Activated T-cell treated with anti-CD3 and anti-CD28 coated beads, Interleukin-2, amount 50 U/mL, for 24 hours (primary cell): ENCODE data around the gene TEX264.
"Not testable (repeated sequence)": the region's sequence is repeated elsewhere in the genome, so short reads cannot be mapped to it uniquely, and the experiment has no call there.

Experiments used
- DNase-seq: peaks from one replicate; pipeline ENCODE4 v3.0.0-alpha.2; 2020
- H3K27ac Mint-ChIP-seq: 2 replicates; pipeline ENCODE4 v1.8.0; 2020; ENCODE audit warnings: mild to moderate bottlenecking, mixed read lengths
- H3K27me3 Mint-ChIP-seq: 2 replicates; pipeline ENCODE4 v1.8.0; 2020; ENCODE audit warnings: mixed read lengths
- H3K36me3 Mint-ChIP-seq: 2 replicates; pipeline ENCODE4 v1.8.0; 2020; ENCODE audit warnings: low read depth, mixed read lengths
- H3K4me1 Mint-ChIP-seq: 2 replicates; pipeline ENCODE4 v1.8.0; 2020; ENCODE audit warnings: low read depth, mixed read lengths
- H3K4me3 Mint-ChIP-seq: 2 replicates; pipeline ENCODE4 v1.8.0; 2020; ENCODE audit warnings: mild to moderate bottlenecking, moderate library complexity, mixed read lengths
- H3K9me3 Mint-ChIP-seq: 2 replicates; pipeline ENCODE4 v1.8.0; 2020; ENCODE audit warnings: mixed read lengths

TEX264 gene

GRCh38 chr3:51670823-51671733 is at the start of gene TEX264:
Gene TEX264, plus strand, starts transcription at chr3:51671252. Its CDS starts 3,053 bp downstream, at chr3:51674305.
- peak within 1 kb of the TSS; percentile 87 for H3K4me3 Mint-ChIP-seq
- H3K36me3 Mint-ChIP-seq = peaks cover 31% of the 10 kb centered on the region
- H3K9me3 Mint-ChIP-seq = no peaks in the 10 kb centered on the region
- H3K4me1 Mint-ChIP-seq = peaks cover 65% of the 10 kb centered on the region
- no peaks in the 10 kb centered on the region for H3K27me3 Mint-ChIP-seq
- peak within 1 kb of the TSS; percentile 93 for H3K27ac Mint-ChIP-seq
- DNase-seq = peak; percentile 92

DNA sequence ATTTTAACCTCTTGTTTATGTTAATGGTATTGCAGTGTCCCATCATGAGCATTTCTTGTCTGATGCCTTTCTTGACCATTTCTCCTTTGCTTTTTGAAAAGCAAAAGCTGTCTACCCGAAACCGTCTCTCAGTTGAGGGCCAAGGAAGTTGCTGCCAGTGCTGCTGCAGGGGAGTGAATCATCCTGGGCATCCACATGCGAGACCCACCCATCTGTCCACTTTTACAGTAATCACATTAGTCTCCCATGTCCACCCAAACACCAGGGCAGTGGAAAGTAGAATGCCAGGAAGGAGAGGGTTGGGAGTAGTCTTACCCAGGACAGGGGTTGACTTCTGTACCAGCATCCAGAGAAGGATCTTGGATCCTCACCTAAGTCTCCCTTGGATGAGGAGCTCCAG is 48.6 kb upstream of the TEX264 start:
- Mint-ChIP-seq H3K27ac (peak overlapping the region; percentile 3), H3K27me3 (no peaks in the 10 kb centered on the region), H3K4me3 (no peak overlapping the region), H3K36me3 (peaks cover 21% of the 10 kb centered on the region), H3K4me1 (peaks cover 21% of the 10 kb centered on the region), H3K9me3 (no peaks in the 10 kb centered on the region)
- no peak for DNase-seq

DNA sequence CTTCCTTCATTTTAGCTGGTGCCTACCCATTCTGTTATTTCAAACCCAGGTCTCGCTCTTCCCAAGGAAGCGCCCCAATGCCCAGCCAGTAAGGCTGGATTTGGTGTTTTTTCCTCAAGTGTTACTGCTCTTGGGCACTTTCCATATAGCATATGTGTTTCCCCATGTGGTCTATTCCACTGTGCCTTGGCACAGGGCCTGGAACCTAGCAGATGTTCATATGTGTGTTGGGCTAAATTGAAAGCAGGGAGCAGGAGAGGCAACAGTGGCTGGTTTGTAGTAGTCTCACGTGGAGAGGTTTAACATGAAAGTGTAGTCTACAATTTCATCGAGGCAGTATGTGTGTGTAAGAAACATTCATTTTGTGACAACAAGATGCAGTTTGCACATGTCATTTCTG is 48.2 kb upstream of the TEX264 start:
- H3K27ac Mint-ChIP-seq = no peak overlapping the region
- peaks cover 25% of the 10 kb centered on the region for H3K36me3 Mint-ChIP-seq
- H3K4me1 Mint-ChIP-seq = peaks cover 21% of the 10 kb centered on the region
- no peak overlapping the region for H3K4me3 Mint-ChIP-seq
- H3K27me3 Mint-ChIP-seq = no peaks in the 10 kb centered on the region
- DNase-seq = no peak
- H3K9me3 Mint-ChIP-seq = no peaks in the 10 kb centered on the region

DNA sequence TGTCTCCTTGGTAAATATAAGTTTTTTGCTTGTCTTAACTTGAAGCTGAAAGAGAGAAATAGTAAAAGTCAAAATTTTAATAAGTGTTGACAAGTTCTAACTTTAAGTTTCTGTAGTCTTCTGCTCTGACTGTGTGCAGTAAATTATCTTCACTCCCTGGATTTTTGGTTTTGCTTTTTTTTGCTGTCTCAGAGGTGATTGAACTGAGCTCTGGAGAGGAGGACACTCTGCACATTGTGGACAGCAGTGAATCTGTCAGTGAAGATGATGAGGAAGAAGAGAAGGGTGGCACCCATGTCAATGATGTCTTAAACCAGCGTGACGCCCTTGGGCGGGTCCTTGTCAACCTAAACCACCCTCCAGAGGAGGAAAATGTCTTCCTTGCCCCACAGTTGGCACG is 40.5 kb upstream of the TEX264 start:
- Mint-ChIP-seq H3K4me1 (no peaks in the 10 kb centered on the region), H3K4me3 (no peak overlapping the region), H3K27me3 (no peaks in the 10 kb centered on the region), H3K27ac (no peak overlapping the region), H3K9me3 (no peaks in the 10 kb centered on the region), H3K36me3 (peaks cover 75% of the 10 kb centered on the region)
- DNase-seq = no peak

GRCh38 chr3:51637144-51637940 is 33.7 kb upstream of the TEX264 start:
- no peak overlapping the region for H3K27ac Mint-ChIP-seq
- no peaks in the 10 kb centered on the region for H3K27me3 Mint-ChIP-seq
- DNase-seq = no peak
- H3K4me1 Mint-ChIP-seq = no peaks in the 10 kb centered on the region
- H3K4me3 Mint-ChIP-seq = no peak overlapping the region
- H3K9me3 Mint-ChIP-seq = no peaks in the 10 kb centered on the region
- H3K36me3 Mint-ChIP-seq = peaks cover 96% of the 10 kb centered on the region

DNA sequence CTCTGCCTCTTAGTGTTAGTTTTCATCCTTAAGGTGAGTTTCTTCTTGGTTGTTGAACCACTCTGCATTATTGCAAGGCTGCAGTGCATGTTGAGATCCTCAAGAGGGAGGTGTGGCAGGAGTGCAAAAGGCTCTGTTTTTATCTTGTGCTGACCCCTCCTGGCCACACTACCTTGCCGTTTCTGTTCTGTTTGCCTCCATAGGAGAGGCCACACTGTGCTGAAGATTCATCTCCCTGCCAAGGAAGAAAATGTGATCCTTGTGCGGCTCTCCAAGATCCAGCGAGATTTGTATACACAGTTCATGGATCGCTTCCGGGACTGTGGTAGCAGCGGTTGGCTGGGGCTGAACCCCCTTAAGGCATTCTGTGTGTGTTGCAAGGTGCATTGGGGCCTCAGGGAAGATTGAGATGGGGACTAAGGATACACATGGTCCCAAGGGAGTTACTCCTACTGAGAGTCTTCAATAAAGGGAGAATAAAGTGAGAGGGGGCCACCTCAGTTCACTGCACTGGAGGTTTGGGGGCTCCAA is 33.0 kb upstream of the TEX264 start:
- DNase-seq = no peak
- Mint-ChIP-seq H3K4me3 (no peak overlapping the region), H3K9me3 (no peaks in the 10 kb centered on the region), H3K27me3 (no peaks in the 10 kb centered on the region), H3K4me1 (no peaks in the 10 kb centered on the region), H3K36me3 (peaks cover 97% of the 10 kb centered on the region), H3K27ac (no peak overlapping the region)

GRCh38 chr3:51642462-51642861 is 28.6 kb upstream of the TEX264 start:
- Mint-ChIP-seq H3K9me3 (no peaks in the 10 kb centered on the region), H3K36me3 (peaks cover 100% of the 10 kb centered on the region)

DNA sequence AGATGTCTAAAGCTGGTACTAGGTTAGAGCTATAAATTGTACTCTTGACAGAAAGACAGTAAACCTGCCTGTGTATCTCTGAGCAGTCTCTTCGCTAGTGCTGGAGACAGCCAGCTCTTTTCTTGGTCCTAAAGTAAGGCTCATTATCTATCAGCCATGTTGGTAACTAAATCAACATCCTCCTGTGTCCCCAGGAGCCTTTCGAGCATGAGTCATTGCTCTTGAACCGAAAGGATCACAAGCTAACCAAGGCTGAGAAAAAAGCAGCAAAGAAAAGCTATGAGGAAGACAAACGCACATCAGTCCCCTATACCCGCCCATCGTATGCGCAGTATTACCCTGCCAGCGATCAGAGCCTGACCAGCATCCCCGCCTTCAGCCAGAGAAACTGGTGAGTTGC is 25.0 kb upstream of the TEX264 start:
- no peaks in the 10 kb centered on the region for H3K27me3 Mint-ChIP-seq

More at GRCh38 chr3:51642462-51642861, 28.6 kb upstream of the TEX264 start:
- DNase-seq = no peak
- Mint-ChIP-seq H3K27ac (no peak overlapping the region), H3K4me3 (no peak overlapping the region), H3K4me1 (no peaks in the 10 kb centered on the region), H3K27me3 (no peaks in the 10 kb centered on the region)

DNA sequence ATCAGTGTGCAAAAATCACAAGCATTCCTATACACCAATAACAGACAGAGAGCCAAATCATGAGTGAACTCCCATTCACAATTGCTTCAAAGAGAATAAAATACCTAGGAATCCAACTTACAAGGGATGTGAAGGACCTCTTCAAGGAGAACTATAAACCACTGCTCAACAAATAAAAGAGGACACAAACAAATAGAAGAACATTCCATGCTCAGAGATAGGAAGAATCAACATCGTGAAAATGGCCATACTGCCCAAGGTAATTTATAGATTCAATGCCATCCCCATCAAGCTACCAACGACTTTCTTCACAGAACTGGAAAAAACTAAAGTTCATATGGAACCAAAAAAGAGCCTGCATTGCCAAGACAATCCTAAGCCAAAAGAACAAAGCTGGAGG is 18.9 kb upstream of the TEX264 start:
- H3K4me1 Mint-ChIP-seq, H3K27me3 Mint-ChIP-seq, H3K4me3 Mint-ChIP-seq, H3K27ac Mint-ChIP-seq, H3K9me3 Mint-ChIP-seq, DNase-seq: not testable (repeated sequence)
- peaks cover 88% of the 10 kb centered on the region for H3K36me3 Mint-ChIP-seq

More for the DNA sequence above, 25.0 kb upstream of the TEX264 start:
- H3K4me3 Mint-ChIP-seq = no peak overlapping the region
- no peak overlapping the region for H3K27ac Mint-ChIP-seq
- no peaks in the 10 kb centered on the region for H3K9me3 Mint-ChIP-seq
- H3K4me1 Mint-ChIP-seq = no peaks in the 10 kb centered on the region
- no peak for DNase-seq
- H3K36me3 Mint-ChIP-seq = peaks cover 100% of the 10 kb centered on the region

- not testable (repeated sequence) for H3K9me3 Mint-ChIP-seq, H3K27ac Mint-ChIP-seq, DNase-seq, H3K4me3 Mint-ChIP-seq, H3K4me1 Mint-ChIP-seq, H3K27me3 Mint-ChIP-seq
- peaks cover 88% of the 10 kb centered on the region for H3K36me3 Mint-ChIP-seq
Observed at GRCh38 chr3:51653409-51653808, 17.6 kb upstream of the TEX264 start.

- no peaks in the 10 kb centered on the region for H3K4me1 Mint-ChIP-seq
- H3K27ac Mint-ChIP-seq = no peak overlapping the region
- no peak overlapping the region for H3K4me3 Mint-ChIP-seq
- DNase-seq = no peak
- H3K27me3 Mint-ChIP-seq = no peaks in the 10 kb centered on the region
- peaks cover 84% of the 10 kb centered on the region for H3K36me3 Mint-ChIP-seq
- no peaks in the 10 kb centered on the region for H3K9me3 Mint-ChIP-seq
Observed at GRCh38 chr3:51657234-51657633, 13.8 kb upstream of the TEX264 start.

- Mint-ChIP-seq H3K27me3 (no peaks in the 10 kb centered on the region), H3K9me3 (no peaks in the 10 kb centered on the region), H3K4me1 (no peaks in the 10 kb centered on the region), H3K4me3 (no peak overlapping the region), H3K36me3 (peaks cover 81% of the 10 kb centered on the region), H3K27ac (no peak overlapping the region)
- DNase-seq = no peak
Observed at GRCh38 chr3:51659942-51660341, 11.1 kb upstream of the TEX264 start.

DNA sequence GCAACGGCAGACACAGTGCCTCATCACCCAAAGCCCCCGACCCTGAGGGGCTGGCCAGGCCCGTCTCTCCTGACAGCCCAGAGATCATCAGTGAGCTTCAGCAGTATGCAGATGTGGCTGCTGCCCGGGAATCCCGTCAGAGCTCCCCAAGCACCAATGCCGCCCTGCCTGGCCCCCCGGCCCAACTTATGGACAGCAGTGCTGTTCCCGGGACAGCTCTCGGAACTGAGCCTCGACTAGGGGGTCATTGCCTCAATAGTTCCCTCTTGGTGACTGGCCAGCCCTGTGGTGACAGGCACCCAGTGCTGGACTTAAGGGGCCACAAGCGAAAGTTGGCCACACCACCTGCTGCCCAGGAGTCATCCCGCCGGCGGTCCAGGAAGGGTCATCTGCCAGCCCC is 8.6 kb upstream of the TEX264 start:
- Mint-ChIP-seq H3K4me1 (no peaks in the 10 kb centered on the region), H3K27ac (no peak overlapping the region), H3K9me3 (no peaks in the 10 kb centered on the region)

GRCh38 chr3:51668756-51669155 is 2.3 kb upstream of the TEX264 start:
- no peaks in the 10 kb centered on the region for H3K27me3 Mint-ChIP-seq
- DNase-seq = no peak
- no peak overlapping the region for H3K4me3 Mint-ChIP-seq
- no peaks in the 10 kb centered on the region for H3K9me3 Mint-ChIP-seq
- peaks cover 19% of the 10 kb centered on the region for H3K36me3 Mint-ChIP-seq
- H3K27ac Mint-ChIP-seq = peak overlapping the region; percentile 3
- peaks cover 41% of the 10 kb centered on the region for H3K4me1 Mint-ChIP-seq

More for the DNA sequence above, 8.6 kb upstream of the TEX264 start:
- no peak for DNase-seq
- Mint-ChIP-seq H3K36me3 (peaks cover 70% of the 10 kb centered on the region), H3K4me3 (no peak overlapping the region), H3K27me3 (no peaks in the 10 kb centered on the region)
